H1 (cell line): Measurements from ENCODE around the gene LRPAP1. TPM values are rescaled to one million over a fixed set of nuclear protein-coding genes. Genes with fewer than 3 reads are reported as not detected.

Experiments
- CTCF ChIA-PET: fragments of 300-600 bp; sonication (Branson Sonifier 250); formaldehyde crosslinking; loops from one replicate; lab custom pipeline; 2021; ENCODE audit not compliant: partially characterized antibody; lab: Charles Lee
- POLR2A ChIA-PET: fragments of 300-600 bp; sonication (Branson Sonifier 250); formaldehyde crosslinking; loops from one replicate; lab custom pipeline; 2021; ENCODE audit warnings: inconsistent platforms; ENCODE audit not compliant: partially characterized antibody; lab: Charles Lee
- DNase-seq, 2 experiments: peaks; one replicate each; pipeline versions ENCODE4 v3.0.0 to v3.0.0-alpha.2; 2010 to 2022; ENCODE audit warnings: low spot score in 2 of 2, low read depth in 1 of 2, mixed read lengths in 1 of 2
- FAIRE-seq: peaks from 2 replicates; lab custom pipeline; 2011; peaks lifted over from hg19 to GRCh38; lab: Jason Lieb, UNC
- H2AFZ ChIP-seq: 2 replicates; pipeline ENCODE4 v1.8.1; 2012; ENCODE audit warnings: low read length, inconsistent platforms
- H2AK5ac ChIP-seq: 2 replicates; pipeline ENCODE4 v1.6.1; 2013; ENCODE audit warnings: low read depth, low read length
- H2BK120ac ChIP-seq: replicated peaks from 2 replicates; pipeline ENCODE3; 2013; ENCODE audit warnings: low read depth, low read length, inconsistent platforms
- H2BK12ac ChIP-seq: 2 replicates; pipeline ENCODE4 v1.6.1; 2013; ENCODE audit warnings: low read depth, low read length
- H2BK15ac ChIP-seq: 2 replicates; pipeline ENCODE4 v1.6.1; 2013; ENCODE audit warnings: low read length
- H2BK20ac ChIP-seq: 2 replicates; pipeline ENCODE4 v1.6.1; 2013; ENCODE audit warnings: low read length
- H2BK5ac ChIP-seq: 2 replicates; pipeline ENCODE4 v1.6.1; 2013; ENCODE audit warnings: low read depth, low read length
- H3K14ac ChIP-seq: 2 replicates; pipeline ENCODE4 v1.6.1; 2013; ENCODE audit warnings: inconsistent platforms; ENCODE audit not compliant: insufficient read length
- H3K18ac ChIP-seq: 2 replicates; pipeline ENCODE4 v1.6.1; 2013; ENCODE audit warnings: low read length; ENCODE audit errors: extremely low read depth
- H3K23ac ChIP-seq: 2 replicates; pipeline ENCODE4 v1.6.1; 2013; ENCODE audit warnings: inconsistent platforms; ENCODE audit not compliant: insufficient read length
- H3K23me2 ChIP-seq: 2 replicates; pipeline ENCODE4 v1.6.1; 2013; ENCODE audit warnings: low read depth, low read length
- H3K27ac ChIP-seq: 2 replicates; pipeline ENCODE4 v1.6.1; 2011; ENCODE audit warnings: low read depth, low read length, inconsistent platforms
- H3K27me3 ChIP-seq, 4 experiments: replicated peaks in 1 of 4; 1 replicate in 1 of 4; 2 replicates in 3 of 4; pipeline versions ENCODE4 v1.6.1 to v1.8.1; 2011 to 2013; ENCODE audit warnings: low read length in 3 of 4, mild to moderate bottlenecking in 3 of 4, inconsistent platforms in 2 of 4, mixed read lengths in 2 of 4, moderate library complexity in 1 of 4; ENCODE audit not compliant: control insufficient read depth in 3 of 4, insufficient read depth in 3 of 4; ENCODE audit errors: extremely low read depth in 1 of 4
- H3K36me3 ChIP-seq, 4 experiments: 2 replicates each; pipeline versions ENCODE4 v1.6.1 to v1.8.1; 2011 to 2013; ENCODE audit warnings: mild to moderate bottlenecking in 4 of 4, low read length in 3 of 4, moderate library complexity in 2 of 4, control low read depth in 1 of 4, inconsistent platforms in 1 of 4; ENCODE audit not compliant: insufficient read depth in 4 of 4, control insufficient read depth in 2 of 4
- H3K4ac ChIP-seq: replicated peaks from 2 replicates; pipeline ENCODE3; 2013; ENCODE audit warnings: low read length, low read depth, mixed read lengths, inconsistent platforms; ENCODE audit not compliant: insufficient read length
- H3K4me1 ChIP-seq, 4 experiments: replicated peaks in 1 of 4; 1 replicate in 1 of 4; 2 replicates in 3 of 4; pipeline versions ENCODE4 v1.6.1 to v1.8.1; 2011 to 2013; ENCODE audit warnings: low read length in 3 of 4, inconsistent platforms in 2 of 4, mixed read lengths in 1 of 4; ENCODE audit not compliant: insufficient read depth in 4 of 4, control insufficient read depth in 3 of 4
- H3K4me2 ChIP-seq, 2 experiments: 2 replicates each; pipeline versions ENCODE4 v1.6.1 to v1.8.1; 2011 to 2013; ENCODE audit warnings: low read depth in 2 of 2, low read length in 2 of 2, control low read depth in 1 of 2, inconsistent platforms in 1 of 2, mild to moderate bottlenecking in 1 of 2; ENCODE audit not compliant: insufficient read depth in 1 of 2
- H3K4me3 ChIP-seq, 4 experiments: fragments of 200-600, 300-600 bp in 1 of 4; sonication (generic), shearing (Covaris generic), sonication (Bioruptor Twin) in 1 of 4; 2 replicates each; pipeline versions ENCODE4 v1.5.1 to v1.8.1; 2011 to 2016; ENCODE audit warnings: low read length in 4 of 4, low read depth in 3 of 4, control low read depth in 2 of 4, inconsistent platforms in 2 of 4, mild to moderate bottlenecking in 2 of 4, mixed read lengths in 1 of 4, moderate library complexity in 1 of 4; ENCODE audit not compliant: insufficient read depth in 2 of 4; ENCODE audit errors: extremely low read depth in 1 of 4
- H3K56ac ChIP-seq: replicated peaks from 2 replicates; pipeline ENCODE3; 2013; ENCODE audit warnings: low read depth, mild to moderate bottlenecking, mixed read lengths, low read length, inconsistent platforms; ENCODE audit not compliant: insufficient read length
- H3K79me1 ChIP-seq: 2 replicates; pipeline ENCODE4 v1.6.1; 2013; ENCODE audit warnings: low read depth, low read length, control low read depth
- H3K79me2 ChIP-seq, 2 experiments: 2 replicates each; pipeline versions ENCODE4 v1.6.1 to v1.8.1; 2012 to 2013; ENCODE audit warnings: low read length in 2 of 2, mild to moderate bottlenecking in 2 of 2, inconsistent platforms in 1 of 2; ENCODE audit not compliant: insufficient read depth in 2 of 2, control insufficient read depth in 1 of 2
- H3K9ac ChIP-seq, 4 experiments: replicated peaks in 1 of 4; 1 replicate in 1 of 4; 2 replicates in 3 of 4; pipeline versions ENCODE4 v1.6.1 to v1.8.1; 2011 to 2013; ENCODE audit warnings: low read depth in 3 of 4, low read length in 3 of 4, control low read depth in 2 of 4, mild to moderate bottlenecking in 2 of 4, moderate library complexity in 2 of 4, inconsistent platforms in 1 of 4; ENCODE audit errors: extremely low read depth in 1 of 4
- H3K9me3 ChIP-seq, 2 experiments: 2 replicates each; pipeline versions ENCODE4 v1.6.1 to v1.8.1; 2012 to 2013; ENCODE audit warnings: mild to moderate bottlenecking in 2 of 2, moderate library complexity in 2 of 2, control low read depth in 1 of 2, inconsistent platforms in 1 of 2, low read depth in 1 of 2, low read length in 1 of 2, mixed read lengths in 1 of 2; ENCODE audit not compliant: insufficient read depth in 2 of 2
- H4K20me1 ChIP-seq, 2 experiments: replicated peaks in 1 of 2; 2 replicates each; pipeline versions ENCODE3 to v1.8.1; 2011 to 2013; ENCODE audit warnings: inconsistent platforms in 2 of 2, low read length in 2 of 2, mild to moderate bottlenecking in 1 of 2; ENCODE audit not compliant: insufficient read depth in 2 of 2, control insufficient read depth in 1 of 2
- H4K5ac ChIP-seq: 2 replicates; pipeline ENCODE4 v1.6.1; 2013; ENCODE audit warnings: low read length, low read depth, mixed read lengths, inconsistent platforms; ENCODE audit not compliant: insufficient read length
- H4K8ac ChIP-seq: 2 replicates; pipeline ENCODE4 v1.8.0; 2013; ENCODE audit warnings: mild to moderate bottlenecking, moderate library complexity, low read length, inconsistent platforms; ENCODE audit not compliant: insufficient read depth; ENCODE audit errors: extremely low read depth
- H4K91ac ChIP-seq: replicated peaks from 2 replicates; pipeline ENCODE3; 2013; ENCODE audit warnings: low read length, mixed read lengths, inconsistent platforms; ENCODE audit not compliant: insufficient read length
- BACH1 ChIP-seq: IDR thresholded peaks from 2 replicates; pipeline ENCODE4 v1.6.1; 2012; ENCODE audit warnings: low read length, improper control_type of control experiment
- CBX5 ChIP-seq: fragments of 300-800, 300-1000 bp; sonication (generic); IDR thresholded peaks from 2 replicates; pipeline ENCODE4 v1.7.1; 2016; ENCODE audit warnings: antibody characterized with exemption, low read length, low read depth
- CHD1 ChIP-seq: IDR thresholded peaks from 2 replicates; pipeline ENCODE4 v1.6.1; 2012; ENCODE audit warnings: low read depth, low read length, improper control_type of control experiment
- EGR1 ChIP-seq: IDR thresholded peaks from 2 replicates; pipeline ENCODE4 v1.6.1; 2011; ENCODE audit warnings: low read depth, low read length, borderline replicate concordance
- KDM5A ChIP-seq: fragments of 200-600 bp; IDR thresholded peaks from 2 replicates; pipeline ENCODE4 v1.7.1; 2012; ENCODE audit warnings: mild to moderate bottlenecking, low read length, inconsistent platforms, mixed read lengths
- POLR2A ChIP-seq, 2 experiments: IDR thresholded peaks; 1 replicate in 1 of 2; 2 replicates in 1 of 2; pipeline ENCODE4 v1.6.1; 2011; ENCODE audit warnings: low read depth in 2 of 2, low read length in 2 of 2, mild to moderate bottlenecking in 2 of 2; ENCODE audit errors: control extremely low read depth in 1 of 2
- POU5F1 ChIP-seq: IDR thresholded peaks from 2 replicates; pipeline ENCODE4 v1.6.1; 2011; ENCODE audit warnings: low read depth, mild to moderate bottlenecking, low read length, moderate library complexity
- RBBP5 ChIP-seq: IDR thresholded peaks from 2 replicates; pipeline ENCODE4 v1.7.1; 2012; ENCODE audit warnings: low read depth, mild to moderate bottlenecking, inconsistent platforms, low read length, moderate library complexity, borderline replicate concordance
- RFX5 ChIP-seq: IDR thresholded peaks from 2 replicates; pipeline ENCODE4 v1.6.1; 2011; ENCODE audit warnings: low read depth, low read length, improper control_type of control experiment, borderline replicate concordance
- RXRA ChIP-seq: IDR thresholded peaks from 2 replicates; pipeline ENCODE4 v1.6.1; 2011; ENCODE audit warnings: low read depth, mild to moderate bottlenecking, low read length, moderate library complexity; ENCODE audit not compliant: insufficient read depth
- SIRT6 ChIP-seq: IDR thresholded peaks from one replicate; pipeline ENCODE4 v1.7.1; 2012; ENCODE audit warnings: low read length, inconsistent platforms
- SIX5 ChIP-seq: IDR thresholded peaks from 2 replicates; pipeline ENCODE4 v1.6.1; 2011; ENCODE audit warnings: mild to moderate bottlenecking, low read depth, low read length
- SP1 ChIP-seq: IDR thresholded peaks from 2 replicates; pipeline ENCODE4 v1.6.1; 2011; ENCODE audit warnings: low read depth, low read length
- TAF1 ChIP-seq: IDR thresholded peaks from 2 replicates; pipeline ENCODE4 v1.6.1; 2011; ENCODE audit warnings: mild to moderate bottlenecking, low read depth, low read length
- WGBS, 2 experiments: shearing (Covaris generic) in 1 of 2; methylation state at CpG; one replicate each; pipeline versions ENCODE4 v1.1.6 to v1.1.7; 2013 to 2015; ENCODE audit warnings: low lambda C conversion rate in 2 of 2, mixed read lengths in 2 of 2, inconsistent platforms in 1 of 2, low coverage in 1 of 2, missing lambda C conversion rate in 1 of 2; ENCODE audit not compliant: insufficient replicate concordance in 2 of 2, insufficient coverage in 1 of 2, insufficient read length in 1 of 2; ENCODE audit errors: extremely low coverage in 1 of 2, missing lambda C conversion rate in 1 of 2; 5-methylcytosine and 5-hydroxymethylcytosine counted together
- polyA plus RNA-seq, 7 experiments: library from polyadenylated mRNA; depleted of rRNA in 3 of 7; stranded (reverse) in 5 of 7; unstranded in 2 of 7; fragments of >200 nt in 5 of 7; fragments of 200-250 nt in 2 of 7; gene quantifications; 1 replicate in 5 of 7; 2 replicates in 1 of 7; 4 replicates in 1 of 7; pipeline versions ENCODE4 v1.2.1 to v1.2.3, GENCODE V29; 2011 to 2013; ENCODE audit warnings: missing spikeins in 2 of 7, mixed read lengths in 2 of 7
- total RNA-seq: library from RNA; stranded (reverse); fragmentation: NEBNext Ultra II Directional; extraction: Animal tissue kit (Norgen Biotek cat#: 25700); gene quantifications from 2 replicates; pipeline ENCODE4 v1.2.1, GENCODE V29; 2021

LRPAP1 gene
- total and polyA plus RNA-seq, 2 of the 8 experiments (the other 6 are each of a cell fraction or from before 2014, with no cell fraction given), result 31.1 to 101 TPM

DNA sequence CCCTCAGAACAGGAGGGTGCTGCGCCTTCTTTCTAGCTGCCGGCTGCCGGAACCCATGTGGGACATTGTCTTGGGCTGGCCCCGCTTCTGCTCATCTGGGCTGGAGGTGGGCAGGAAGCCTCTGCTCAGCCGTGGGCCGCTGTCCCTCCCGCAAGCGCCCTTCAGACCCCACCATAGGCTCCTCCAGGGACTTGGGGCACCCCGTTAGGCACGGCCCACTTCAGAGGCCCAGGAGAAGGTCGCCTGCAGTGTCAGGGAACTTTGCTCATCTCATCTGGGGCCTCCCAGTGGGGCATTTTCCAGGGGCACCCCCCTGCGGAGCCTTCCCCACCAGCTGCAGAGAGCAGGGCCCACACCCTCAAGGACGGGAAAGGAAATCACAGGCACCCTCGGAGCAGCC is 36.2 kb downstream of the LRPAP1 start:
- Histone ChIP-seq H3K56ac (no peak overlapping the region), H2BK20ac (no peak overlapping the region), H4K91ac (no peak overlapping the region), H2AFZ (no peak overlapping the region), H3K18ac (no peak overlapping the region), H4K8ac (no peak overlapping the region), H2BK120ac (no peak overlapping the region), H3K79me2 (no peaks in the 10 kb centered on the region), H3K27me3 (peaks cover 38 to 74% (median 61%) of the 10 kb centered on the region in 4 experiments), H3K9ac (no peak overlapping the region), H2BK5ac (no peak overlapping the region), H3K14ac (no peak overlapping the region), H3K27ac (no peak overlapping the region), H4K5ac (no peak overlapping the region), H3K4me2 (no peak overlapping the region), H3K9me3 (no peaks in the 10 kb centered on the region), H3K36me3 (no peaks in the 10 kb centered on the region), H3K4me3 (no peak overlapping the region), H3K79me1 (no peaks in the 10 kb centered on the region), H2AK5ac (no peak overlapping the region), H2BK15ac (no peak overlapping the region), H2BK12ac (no peak overlapping the region), H3K4ac (no peak overlapping the region), H3K23ac (no peak overlapping the region), H3K4me1 (peaks cover 0 to 22% (median 12%) of the 10 kb centered on the region in 4 experiments; a peak in 5 of 7 replicates), H4K20me1 (peaks cover 18 to 37% of the 10 kb centered on the region in 2 experiments), H3K23me2 (no peaks in the 10 kb centered on the region)
- CTCF ChIA-PET, result interaction anchor here (1.0 to 1.4 kb wide), 5 partner anchors 16 to 446 kb away, joined by 3 to 5 read pairs (median 4); no protein-coding TSS in a partner anchor
- DNase-seq (no peak), FAIRE-seq (no peak)
- WGBS, 2 experiments, result 73% methylated on average over 14 of the region's 14 CpGs; no CpG with 5 or more reads in 1 of the 2 experiments
- POLR2A ChIA-PET, result interaction anchor here (0.6 to 1.7 kb wide), 5 partner anchors 9 to 122 kb away, joined by 3 to 6 read pairs (median 3); no protein-coding TSS in a partner anchor
- TF ChIP-seq POU5F1 (no peak), SP1 (no peak), CHD1 (no peak), BACH1 (no peak), TAF1 (no peak), RBBP5 (no peak), RXRA (no peak), SIX5 (no peak), SIRT6 (no peak), EGR1 (no peak), RFX5 (no peak), CBX5 (no peak), POLR2A (IDR thresholded peaks at IDR 0.05; ENCODE audit: control extremely low read depth in 1 of 2, low read depth in 2 of 2, low read length in 2 of 2) (no peak), KDM5A (no peak)
